ENCODE data around the gene TMEM54.

The TMEM54 gene

DNA sequence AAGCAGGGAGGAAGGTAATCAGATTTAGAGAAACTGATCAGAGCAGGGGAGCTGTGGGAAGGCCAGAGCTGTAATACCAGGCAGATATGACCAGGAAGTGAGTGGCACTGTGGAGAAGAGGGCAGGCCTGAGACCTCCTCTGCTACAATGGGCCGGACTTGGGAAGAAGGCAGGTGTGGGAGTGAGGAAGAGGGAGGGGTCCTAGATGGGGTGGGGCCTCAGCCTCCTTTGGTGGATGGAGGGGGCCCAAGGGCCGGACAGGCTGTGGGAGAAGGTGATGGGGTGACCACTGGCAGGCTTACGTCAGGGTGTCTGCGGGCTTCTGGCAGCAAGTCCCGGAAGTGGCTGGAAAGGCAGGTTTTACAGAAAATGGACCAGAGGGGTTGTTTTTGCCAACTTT, 19.9 kb downstream of the TMEM54 start:
- TF ChIP-seq, protein P1, sequence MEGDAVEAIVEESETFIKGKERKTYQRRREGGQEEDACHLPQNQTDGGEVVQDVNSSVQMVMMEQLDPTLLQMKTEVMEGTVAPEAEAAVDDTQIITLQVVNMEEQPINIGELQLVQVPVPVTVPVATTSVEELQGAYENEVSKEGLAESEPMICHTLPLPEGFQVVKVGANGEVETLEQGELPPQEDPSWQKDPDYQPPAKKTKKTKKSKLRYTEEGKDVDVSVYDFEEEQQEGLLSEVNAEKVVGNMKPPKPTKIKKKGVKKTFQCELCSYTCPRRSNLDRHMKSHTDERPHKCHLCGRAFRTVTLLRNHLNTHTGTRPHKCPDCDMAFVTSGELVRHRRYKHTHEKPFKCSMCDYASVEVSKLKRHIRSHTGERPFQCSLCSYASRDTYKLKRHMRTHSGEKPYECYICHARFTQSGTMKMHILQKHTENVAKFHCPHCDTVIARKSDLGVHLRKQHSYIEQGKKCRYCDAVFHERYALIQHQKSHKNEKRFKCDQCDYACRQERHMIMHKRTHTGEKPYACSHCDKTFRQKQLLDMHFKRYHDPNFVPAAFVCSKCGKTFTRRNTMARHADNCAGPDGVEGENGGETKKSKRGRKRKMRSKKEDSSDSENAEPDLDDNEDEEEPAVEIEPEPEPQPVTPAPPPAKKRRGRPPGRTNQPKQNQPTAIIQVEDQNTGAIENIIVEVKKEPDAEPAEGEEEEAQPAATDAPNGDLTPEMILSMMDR (conservative IDR thresholded peaks at IDR 0.05; ENCODE audit: low read depth, low read length) = no peak
- no peak overlapping the region for H3K4me3 ChIP-seq (ENCODE audit: low read depth, low read length)
- no peak for DNase-seq (ENCODE audit: low read depth)

GRCh38 chr1:32878637-32879041, 22.6 kb downstream of the TMEM54 start:
- no peak for DNase-seq (ENCODE audit: low read depth)
- TF ChIP-seq, protein P1 (conservative IDR thresholded peaks at IDR 0.05; ENCODE audit: low read depth, low read length) = no peak

DNA sequence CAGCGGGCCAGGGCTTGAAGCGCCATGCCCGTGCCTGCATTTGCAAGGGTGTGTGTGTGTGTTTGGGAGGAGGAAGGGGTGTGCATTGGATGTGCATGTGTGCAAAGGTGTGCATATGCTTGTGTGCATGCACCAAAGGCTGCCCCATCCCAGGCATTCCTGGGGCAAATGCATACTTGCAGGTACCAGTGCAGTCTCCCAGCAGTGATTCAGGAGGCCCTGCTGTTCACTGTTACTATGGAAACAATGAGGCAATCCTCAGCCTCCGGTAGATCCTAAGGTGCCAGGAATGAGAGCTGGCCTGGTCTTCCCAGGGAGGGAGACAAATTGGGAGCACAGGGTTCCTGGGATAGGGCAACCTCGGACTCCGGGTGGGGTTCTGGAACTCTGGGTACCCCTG, 23.0 kb downstream of the TMEM54 start:
- peak; percentile 73 for DNase-seq (ENCODE audit: low read depth)
- no peak overlapping the region for H3K4me3 ChIP-seq (ENCODE audit: low read depth, low read length)
- TF ChIP-seq, protein P1 (conservative IDR thresholded peaks at IDR 0.05; ENCODE audit: low read depth, low read length) = no peak

More at GRCh38 chr1:32878637-32879041, 22.6 kb downstream of the TMEM54 start:
- H3K4me3 ChIP-seq (ENCODE audit: low read depth, low read length) = no peak overlapping the region

GRCh38 chr1:32877211-32878110, 23.7 kb downstream of the TMEM54 start:
- no peak for DNase-seq (ENCODE audit: low read depth)
- TF ChIP-seq, protein P1 (conservative IDR thresholded peaks at IDR 0.05; ENCODE audit: low read depth, low read length) = no peak
- H3K4me3 ChIP-seq (ENCODE audit: low read depth, low read length) = no peak overlapping the region

DNA sequence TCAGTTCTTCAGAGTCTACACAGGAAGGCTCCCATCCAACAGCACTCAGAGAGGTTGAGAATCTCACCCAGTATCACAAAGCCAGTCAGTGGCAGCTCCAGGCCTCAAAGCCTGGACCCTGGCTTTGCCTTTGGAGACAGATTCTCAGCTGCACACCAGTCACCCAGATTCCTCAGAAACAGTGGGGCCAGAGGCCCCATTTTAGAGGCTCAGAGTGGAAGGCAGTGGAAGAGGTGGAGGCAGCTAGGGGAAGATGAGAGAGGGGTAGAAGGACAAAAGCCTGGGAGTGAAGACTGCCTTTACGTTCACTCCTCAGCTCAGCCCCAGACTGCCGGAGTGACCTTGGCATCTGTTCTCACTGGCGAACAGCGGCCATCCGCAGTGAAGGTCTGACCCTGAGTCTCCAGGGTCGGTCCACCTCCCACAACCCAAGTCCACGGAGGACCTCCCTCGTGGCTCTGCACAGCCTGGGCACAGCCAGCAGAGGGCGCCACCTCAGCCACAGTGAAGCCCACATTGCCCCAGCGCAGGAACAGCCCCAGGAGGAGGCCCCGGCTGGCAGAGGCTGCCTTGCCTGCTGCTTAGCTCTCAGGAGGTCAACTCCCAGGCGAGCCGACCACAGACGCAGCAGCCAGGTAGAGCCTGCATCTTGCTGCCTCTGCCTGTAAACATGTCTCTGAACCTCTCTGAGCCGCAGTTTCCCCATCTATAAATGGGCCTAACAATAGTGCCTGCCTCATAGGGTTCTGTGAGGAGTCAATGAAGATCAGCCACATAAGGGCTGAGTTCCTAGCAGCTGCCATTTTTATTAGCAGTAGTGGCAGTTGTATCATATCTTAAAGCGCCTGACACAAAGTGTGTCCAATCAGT, 24.6 kb downstream of the TMEM54 start:
- TF ChIP-seq, protein P1 (conservative IDR thresholded peaks at IDR 0.05; ENCODE audit: low read depth, low read length) = peak; percentile 90
- DNase-seq (ENCODE audit: low read depth) = peak; percentile 60
- no peak overlapping the region for H3K4me3 ChIP-seq (ENCODE audit: low read depth, low read length)

GRCh38 chr1:32874860-32875752, 26.1 kb downstream of the TMEM54 start:
- TF ChIP-seq, protein P1 (conservative IDR thresholded peaks at IDR 0.05; ENCODE audit: low read depth, low read length) = no peak
- no peak overlapping the region for H3K4me3 ChIP-seq (ENCODE audit: low read depth, low read length)
- DNase-seq (ENCODE audit: low read depth) = no peak

All from choroid plexus epithelial cell (primary cell).